Prostate gland (tissue), 2 donors: ENCODE results near the gene GPER1. TPM values are rescaled to one million over a fixed set of nuclear protein-coding genes. Genes with fewer than 3 reads are reported as not detected.
"Not testable (repeated sequence)": the region's sequence is repeated elsewhere in the genome, so short reads cannot be mapped to it uniquely, and the experiment has no call there.

ENCODE experiments used
- DNase-seq: peaks from one replicate; pipeline ENCODE4 v3.0.0-alpha.2; 2019; ENCODE audit warnings: low spot score
- H3K27ac ChIP-seq, 2 donors: fragments of 200-600 bp; sonication (generic); 2 replicates each; pipeline ENCODE4 v1.5.1; 2017 to 2019
- H3K27me3 ChIP-seq: fragments of 200-600 bp; sonication (generic); replicated peaks from 2 replicates; pipeline ENCODE4 v1.5.1; 2019; ENCODE audit not compliant: insufficient read depth
- H3K36me3 ChIP-seq, 2 donors: fragments of 200-600 bp; sonication (generic); 1 replicate in 1 of 2; 2 replicates in 1 of 2; pipeline versions ENCODE4 v1.5.1 to v1.8.1; 2017 to 2019
- H3K4me1 ChIP-seq: fragments of 200-600 bp; sonication (generic); replicated peaks from 2 replicates; pipeline ENCODE4 v1.5.1; 2019
- H3K4me3 ChIP-seq, 2 donors: fragments of 200-600 bp; sonication (generic); 2 replicates each; pipeline ENCODE4 v1.5.1; 2017 to 2019
- H3K9me3 ChIP-seq: fragments of 200-600 bp; sonication (generic); 2 replicates; pipeline ENCODE4 v1.5.1; 2017
- POLR2A ChIP-seq: fragments of 450-650 bp; IDR thresholded peaks from one replicate; pipeline ENCODE4 v1.6.1; 2016; ENCODE audit warnings: antibody characterized with exemption, mild to moderate bottlenecking
- POLR2AphosphoS5 ChIP-seq: sonication (generic); formaldehyde crosslinking; IDR thresholded peaks from one replicate; pipeline ENCODE4 v1.6.1; 2017; ENCODE audit warnings: antibody characterized with exemption
- WGBS: methylation state at CpG from one replicate; pipeline ENCODE4 v1.1.5; 2018; 5-methylcytosine and 5-hydroxymethylcytosine counted together
- intact Hi-C: fragments of 100-400 bp; cut with DNase I; formaldehyde crosslinking; loops from one replicate; pipeline ENCODE4 v1.14.2; 2022
- total RNA-seq, 2 donors: library from RNA; depleted of rRNA; stranded (reverse); fragments of >200 nt; gene quantifications; one replicate each; pipeline ENCODE4 v1.1.0, GENCODE V29; 2016
- TF ChIP-seq, protein P1 (sequence below), 4 experiments: fragments of 200-600 bp in 2 of 4; fragments of 450-650 bp in 2 of 4; sonication (generic) in 2 of 4; IDR thresholded peaks; 1 replicate in 3 of 4; 2 replicates in 1 of 4; pipeline ENCODE4 v1.5.1; 2016 to 2019; ENCODE audit warnings: antibody characterized with exemption in 4 of 4, mild to moderate bottlenecking in 2 of 4, moderate library complexity in 2 of 4

The GPER1 gene
- total RNA-seq = 10 to 100 TPM in 1 of 2 donors, 1 to 10 TPM in 1; 7.4 to 11.5 TPM

- DNase-seq = peak; percentile 72
- Histone ChIP-seq H3K27me3 (no peaks in the 10 kb centered on the region), H3K4me1 (peaks cover 5% of the 10 kb centered on the region), H3K27ac (peak within 1 kb of the TSS; percentile 22 to 42), H3K4me3 (peak within 1 kb of the TSS; percentile 13 to 26), H3K36me3 (no peaks in the 10 kb centered on the region), H3K9me3 (no peaks in the 10 kb centered on the region)
- 48% methylated on average over 27 of the region's 28 CpGs for WGBS
- peak; percentile 67 for TF ChIP-seq POLR2AphosphoS5
- no peak for TF ChIP-seq POLR2A
- TF ChIP-seq, protein P1, sequence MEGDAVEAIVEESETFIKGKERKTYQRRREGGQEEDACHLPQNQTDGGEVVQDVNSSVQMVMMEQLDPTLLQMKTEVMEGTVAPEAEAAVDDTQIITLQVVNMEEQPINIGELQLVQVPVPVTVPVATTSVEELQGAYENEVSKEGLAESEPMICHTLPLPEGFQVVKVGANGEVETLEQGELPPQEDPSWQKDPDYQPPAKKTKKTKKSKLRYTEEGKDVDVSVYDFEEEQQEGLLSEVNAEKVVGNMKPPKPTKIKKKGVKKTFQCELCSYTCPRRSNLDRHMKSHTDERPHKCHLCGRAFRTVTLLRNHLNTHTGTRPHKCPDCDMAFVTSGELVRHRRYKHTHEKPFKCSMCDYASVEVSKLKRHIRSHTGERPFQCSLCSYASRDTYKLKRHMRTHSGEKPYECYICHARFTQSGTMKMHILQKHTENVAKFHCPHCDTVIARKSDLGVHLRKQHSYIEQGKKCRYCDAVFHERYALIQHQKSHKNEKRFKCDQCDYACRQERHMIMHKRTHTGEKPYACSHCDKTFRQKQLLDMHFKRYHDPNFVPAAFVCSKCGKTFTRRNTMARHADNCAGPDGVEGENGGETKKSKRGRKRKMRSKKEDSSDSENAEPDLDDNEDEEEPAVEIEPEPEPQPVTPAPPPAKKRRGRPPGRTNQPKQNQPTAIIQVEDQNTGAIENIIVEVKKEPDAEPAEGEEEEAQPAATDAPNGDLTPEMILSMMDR (IDR thresholded peaks at IDR 0.05) = no peak
- intact Hi-C loops = loop anchor here (1.0 to 5.0 kb wide), 2 partner anchors 35 to 89 kb away; no protein-coding TSS in a partner anchor
These were observed at the start of gene GPER1 for GRCh38 chr7:1087952-1088920. Gene GPER1 (plus strand): TSS chr7:1088113. CDS start chr7:1091729, 3,616 bp downstream.

GRCh38 chr7:1040233-1040632 is 47.7 kb upstream of the GPER1 start:
- intact Hi-C loops, H3K9me3 ChIP-seq, H3K36me3 ChIP-seq, H3K27me3 ChIP-seq, H3K27ac ChIP-seq, H3K4me3 ChIP-seq, DNase-seq: not testable (repeated sequence)
- peaks cover 13% of the 10 kb centered on the region for H3K4me1 ChIP-seq
- 89% methylated on average over 1 of the region's 1 CpG for WGBS

DNA sequence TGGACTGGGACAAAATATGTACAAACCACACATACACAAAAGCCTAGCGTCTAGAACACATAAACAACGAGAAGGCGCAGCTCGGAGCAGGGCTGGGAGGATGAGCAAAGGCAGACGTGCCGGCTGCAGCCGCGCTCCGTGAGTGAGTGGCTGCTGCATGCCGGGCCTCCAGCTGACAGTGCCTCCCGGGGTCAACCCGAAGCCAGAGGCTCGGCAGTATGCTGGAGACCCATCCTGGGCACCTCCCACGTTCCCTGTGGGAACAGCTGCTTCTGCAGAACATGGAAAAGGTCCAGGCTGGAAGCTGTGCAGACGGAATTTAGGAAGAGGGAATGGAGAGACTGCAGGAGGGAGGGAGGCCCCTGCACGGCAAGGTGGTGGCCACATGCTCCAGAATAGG is 47.1 kb upstream of the GPER1 start:
- Histone ChIP-seq H3K27me3 (no peaks in the 10 kb centered on the region), H3K4me1 (peaks cover 13% of the 10 kb centered on the region), H3K9me3 (no peaks in the 10 kb centered on the region), H3K27ac (peak overlapping the region in 1 of 2 donors; percentile 18), H3K4me3 (no peak overlapping the region), H3K36me3 (no peaks in the 10 kb centered on the region)
- no peak for DNase-seq
- TF ChIP-seq POLR2A (no peak), POLR2AphosphoS5 (peak; percentile 12)
- TF ChIP-seq, protein P1 (IDR thresholded peaks at IDR 0.05) = no peak
- 55% methylated on average over 16 of the region's 16 CpGs for WGBS
- intact Hi-C loops = no loop called here

GRCh38 chr7:1041551-1042491 is 46.1 kb upstream of the GPER1 start:
- TF ChIP-seq, protein P1 (IDR thresholded peaks at IDR 0.05) = no peak
- TF ChIP-seq POLR2AphosphoS5 = no peak
- no peak for TF ChIP-seq POLR2A
- no peak for DNase-seq
- H3K9me3 ChIP-seq = no peaks in the 10 kb centered on the region
- peaks cover 21% of the 10 kb centered on the region for H3K4me1 ChIP-seq
- H3K4me3 ChIP-seq = no peak overlapping the region
- intact Hi-C loops = no loop called here
- peak overlapping the region; percentile 18 to 92 for H3K27ac ChIP-seq
- WGBS = 77% methylated on average over 40 of the region's 40 CpGs
- H3K36me3 ChIP-seq = no peaks in the 10 kb centered on the region
- H3K27me3 ChIP-seq = no peaks in the 10 kb centered on the region

GRCh38 chr7:1042492-1042833 is 45.5 kb upstream of the GPER1 start:
- Histone ChIP-seq H3K27ac (peak overlapping the region; percentile 92 to 94), H3K36me3 (no peaks in the 10 kb centered on the region), H3K4me1 (peaks cover 27% of the 10 kb centered on the region), H3K9me3 (no peaks in the 10 kb centered on the region), H3K27me3 (no peaks in the 10 kb centered on the region), H3K4me3 (no peak overlapping the region)
- WGBS = 72% methylated on average over 7 of the region's 7 CpGs
- TF ChIP-seq POLR2AphosphoS5 (no peak), POLR2A (no peak)
- TF ChIP-seq, protein P1 (IDR thresholded peaks at IDR 0.05) = no peak
- intact Hi-C loops = no loop called here
- no peak for DNase-seq
